H1 (cell line): ENCODE results near the gene DRAXIN. TPM values are rescaled to one million over a fixed set of nuclear protein-coding genes. Genes with fewer than 3 reads are reported as not detected.

Source experiments
- CTCF ChIA-PET: fragments of 300-600 bp; sonication (Branson Sonifier 250); formaldehyde crosslinking; loops from one replicate; lab custom pipeline; 2021; ENCODE audit not compliant: partially characterized antibody; lab: Charles Lee
- POLR2A ChIA-PET: fragments of 300-600 bp; sonication (Branson Sonifier 250); formaldehyde crosslinking; loops from one replicate; lab custom pipeline; 2021; ENCODE audit warnings: inconsistent platforms; ENCODE audit not compliant: partially characterized antibody; lab: Charles Lee
- DNase-seq, 2 experiments: peaks; one replicate each; pipeline versions ENCODE4 v3.0.0 to v3.0.0-alpha.2; 2010 to 2022; ENCODE audit warnings: low spot score in 2 of 2, low read depth in 1 of 2, mixed read lengths in 1 of 2
- FAIRE-seq: peaks from 2 replicates; lab custom pipeline; 2011; peaks lifted over from hg19 to GRCh38; lab: Jason Lieb, UNC
- H2AFZ ChIP-seq: 2 replicates; pipeline ENCODE4 v1.8.1; 2012; ENCODE audit warnings: low read length, inconsistent platforms
- H2AK5ac ChIP-seq: 2 replicates; pipeline ENCODE4 v1.6.1; 2013; ENCODE audit warnings: low read depth, low read length
- H2BK120ac ChIP-seq: replicated peaks from 2 replicates; pipeline ENCODE3; 2013; ENCODE audit warnings: low read depth, low read length, inconsistent platforms
- H2BK12ac ChIP-seq: 2 replicates; pipeline ENCODE4 v1.6.1; 2013; ENCODE audit warnings: low read depth, low read length
- H2BK15ac ChIP-seq: 2 replicates; pipeline ENCODE4 v1.6.1; 2013; ENCODE audit warnings: low read length
- H2BK20ac ChIP-seq: 2 replicates; pipeline ENCODE4 v1.6.1; 2013; ENCODE audit warnings: low read length
- H2BK5ac ChIP-seq: 2 replicates; pipeline ENCODE4 v1.6.1; 2013; ENCODE audit warnings: low read depth, low read length
- H3K14ac ChIP-seq: 2 replicates; pipeline ENCODE4 v1.6.1; 2013; ENCODE audit warnings: inconsistent platforms; ENCODE audit not compliant: insufficient read length
- H3K18ac ChIP-seq: 2 replicates; pipeline ENCODE4 v1.6.1; 2013; ENCODE audit warnings: low read length; ENCODE audit errors: extremely low read depth
- H3K23ac ChIP-seq: 2 replicates; pipeline ENCODE4 v1.6.1; 2013; ENCODE audit warnings: inconsistent platforms; ENCODE audit not compliant: insufficient read length
- H3K23me2 ChIP-seq: 2 replicates; pipeline ENCODE4 v1.6.1; 2013; ENCODE audit warnings: low read depth, low read length
- H3K27ac ChIP-seq: 2 replicates; pipeline ENCODE4 v1.6.1; 2011; ENCODE audit warnings: low read depth, low read length, inconsistent platforms
- H3K27me3 ChIP-seq, 4 experiments: replicated peaks in 1 of 4; 1 replicate in 1 of 4; 2 replicates in 3 of 4; pipeline versions ENCODE4 v1.6.1 to v1.8.1; 2011 to 2013; ENCODE audit warnings: low read length in 3 of 4, mild to moderate bottlenecking in 3 of 4, inconsistent platforms in 2 of 4, mixed read lengths in 2 of 4, moderate library complexity in 1 of 4; ENCODE audit not compliant: control insufficient read depth in 3 of 4, insufficient read depth in 3 of 4; ENCODE audit errors: extremely low read depth in 1 of 4
- H3K36me3 ChIP-seq, 4 experiments: 2 replicates each; pipeline versions ENCODE4 v1.6.1 to v1.8.1; 2011 to 2013; ENCODE audit warnings: mild to moderate bottlenecking in 4 of 4, low read length in 3 of 4, moderate library complexity in 2 of 4, control low read depth in 1 of 4, inconsistent platforms in 1 of 4; ENCODE audit not compliant: insufficient read depth in 4 of 4, control insufficient read depth in 2 of 4
- H3K4ac ChIP-seq: replicated peaks from 2 replicates; pipeline ENCODE3; 2013; ENCODE audit warnings: low read length, low read depth, mixed read lengths, inconsistent platforms; ENCODE audit not compliant: insufficient read length
- H3K4me1 ChIP-seq, 4 experiments: replicated peaks in 1 of 4; 1 replicate in 1 of 4; 2 replicates in 3 of 4; pipeline versions ENCODE4 v1.6.1 to v1.8.1; 2011 to 2013; ENCODE audit warnings: low read length in 3 of 4, inconsistent platforms in 2 of 4, mixed read lengths in 1 of 4; ENCODE audit not compliant: insufficient read depth in 4 of 4, control insufficient read depth in 3 of 4
- H3K4me2 ChIP-seq, 2 experiments: 2 replicates each; pipeline versions ENCODE4 v1.6.1 to v1.8.1; 2011 to 2013; ENCODE audit warnings: low read depth in 2 of 2, low read length in 2 of 2, control low read depth in 1 of 2, inconsistent platforms in 1 of 2, mild to moderate bottlenecking in 1 of 2; ENCODE audit not compliant: insufficient read depth in 1 of 2
- H3K4me3 ChIP-seq, 4 experiments: fragments of 200-600, 300-600 bp in 1 of 4; sonication (generic), shearing (Covaris generic), sonication (Bioruptor Twin) in 1 of 4; 2 replicates each; pipeline versions ENCODE4 v1.5.1 to v1.8.1; 2011 to 2016; ENCODE audit warnings: low read length in 4 of 4, low read depth in 3 of 4, control low read depth in 2 of 4, inconsistent platforms in 2 of 4, mild to moderate bottlenecking in 2 of 4, mixed read lengths in 1 of 4, moderate library complexity in 1 of 4; ENCODE audit not compliant: insufficient read depth in 2 of 4; ENCODE audit errors: extremely low read depth in 1 of 4
- H3K56ac ChIP-seq: replicated peaks from 2 replicates; pipeline ENCODE3; 2013; ENCODE audit warnings: low read depth, mild to moderate bottlenecking, mixed read lengths, low read length, inconsistent platforms; ENCODE audit not compliant: insufficient read length
- H3K79me1 ChIP-seq: 2 replicates; pipeline ENCODE4 v1.6.1; 2013; ENCODE audit warnings: low read depth, low read length, control low read depth
- H3K79me2 ChIP-seq, 2 experiments: 2 replicates each; pipeline versions ENCODE4 v1.6.1 to v1.8.1; 2012 to 2013; ENCODE audit warnings: low read length in 2 of 2, mild to moderate bottlenecking in 2 of 2, inconsistent platforms in 1 of 2; ENCODE audit not compliant: insufficient read depth in 2 of 2, control insufficient read depth in 1 of 2
- H3K9ac ChIP-seq, 4 experiments: replicated peaks in 1 of 4; 1 replicate in 1 of 4; 2 replicates in 3 of 4; pipeline versions ENCODE4 v1.6.1 to v1.8.1; 2011 to 2013; ENCODE audit warnings: low read depth in 3 of 4, low read length in 3 of 4, control low read depth in 2 of 4, mild to moderate bottlenecking in 2 of 4, moderate library complexity in 2 of 4, inconsistent platforms in 1 of 4; ENCODE audit errors: extremely low read depth in 1 of 4
- H3K9me3 ChIP-seq, 2 experiments: 2 replicates each; pipeline versions ENCODE4 v1.6.1 to v1.8.1; 2012 to 2013; ENCODE audit warnings: mild to moderate bottlenecking in 2 of 2, moderate library complexity in 2 of 2, control low read depth in 1 of 2, inconsistent platforms in 1 of 2, low read depth in 1 of 2, low read length in 1 of 2, mixed read lengths in 1 of 2; ENCODE audit not compliant: insufficient read depth in 2 of 2
- H4K20me1 ChIP-seq, 2 experiments: replicated peaks in 1 of 2; 2 replicates each; pipeline versions ENCODE3 to v1.8.1; 2011 to 2013; ENCODE audit warnings: inconsistent platforms in 2 of 2, low read length in 2 of 2, mild to moderate bottlenecking in 1 of 2; ENCODE audit not compliant: insufficient read depth in 2 of 2, control insufficient read depth in 1 of 2
- H4K5ac ChIP-seq: 2 replicates; pipeline ENCODE4 v1.6.1; 2013; ENCODE audit warnings: low read length, low read depth, mixed read lengths, inconsistent platforms; ENCODE audit not compliant: insufficient read length
- H4K8ac ChIP-seq: 2 replicates; pipeline ENCODE4 v1.8.0; 2013; ENCODE audit warnings: mild to moderate bottlenecking, moderate library complexity, low read length, inconsistent platforms; ENCODE audit not compliant: insufficient read depth; ENCODE audit errors: extremely low read depth
- H4K91ac ChIP-seq: replicated peaks from 2 replicates; pipeline ENCODE3; 2013; ENCODE audit warnings: low read length, mixed read lengths, inconsistent platforms; ENCODE audit not compliant: insufficient read length
- CBX5 ChIP-seq: fragments of 300-800, 300-1000 bp; sonication (generic); IDR thresholded peaks from 2 replicates; pipeline ENCODE4 v1.7.1; 2016; ENCODE audit warnings: antibody characterized with exemption, low read length, low read depth
- CTBP2 ChIP-seq: IDR thresholded peaks from 2 replicates; pipeline ENCODE4 v1.7.0; 2011; ENCODE audit warnings: borderline replicate concordance, mild to moderate bottlenecking, moderate library complexity, mixed read lengths, low read length; ENCODE audit not compliant: insufficient read depth, insufficient read length
- EZH2 ChIP-seq: fragments of 200-600 bp; sonication (generic); IDR thresholded peaks from 2 replicates; pipeline ENCODE4 v1.7.1; 2012; ENCODE audit warnings: low read depth, mild to moderate bottlenecking, moderate library complexity, low read length, inconsistent platforms; ENCODE audit not compliant: severe bottlenecking
- JUN ChIP-seq: IDR thresholded peaks from 2 replicates; pipeline ENCODE4 v1.6.1; 2011; ENCODE audit warnings: low read depth, mild to moderate bottlenecking, improper control_type of control experiment, low read length
- JUND ChIP-seq: IDR thresholded peaks from 2 replicates; pipeline ENCODE4 v1.6.1; 2011; ENCODE audit warnings: mild to moderate bottlenecking, improper control_type of control experiment, low read length
- KDM4A ChIP-seq: IDR thresholded peaks from one replicate; pipeline ENCODE4 v1.7.1; 2012; ENCODE audit warnings: low read depth, mild to moderate bottlenecking, moderate library complexity, low read length, inconsistent platforms; ENCODE audit not compliant: severe bottlenecking
- KDM5A ChIP-seq: fragments of 200-600 bp; IDR thresholded peaks from 2 replicates; pipeline ENCODE4 v1.7.1; 2012; ENCODE audit warnings: mild to moderate bottlenecking, low read length, inconsistent platforms, mixed read lengths
- NANOG ChIP-seq: IDR thresholded peaks from 2 replicates; pipeline ENCODE4 v1.6.1; 2011; ENCODE audit warnings: low read length, low read depth, mild to moderate bottlenecking, inconsistent platforms; ENCODE audit not compliant: insufficient read depth, poor library complexity, severe bottlenecking
- PHF8 ChIP-seq: fragments of 200-600 bp; sonication (generic); conservative IDR thresholded peaks from 2 replicates; pipeline ENCODE4 v1.7.1; 2012; ENCODE audit warnings: low read depth, mild to moderate bottlenecking, inconsistent platforms, low read length, moderate library complexity
- RFX5 ChIP-seq: IDR thresholded peaks from 2 replicates; pipeline ENCODE4 v1.6.1; 2011; ENCODE audit warnings: low read depth, low read length, improper control_type of control experiment, borderline replicate concordance
- SIRT6 ChIP-seq: IDR thresholded peaks from one replicate; pipeline ENCODE4 v1.7.1; 2012; ENCODE audit warnings: low read length, inconsistent platforms
- WGBS, 2 experiments: shearing (Covaris generic) in 1 of 2; methylation state at CpG; one replicate each; pipeline versions ENCODE4 v1.1.6 to v1.1.7; 2013 to 2015; ENCODE audit warnings: low lambda C conversion rate in 2 of 2, mixed read lengths in 2 of 2, inconsistent platforms in 1 of 2, low coverage in 1 of 2, missing lambda C conversion rate in 1 of 2; ENCODE audit not compliant: insufficient replicate concordance in 2 of 2, insufficient coverage in 1 of 2, insufficient read length in 1 of 2; ENCODE audit errors: extremely low coverage in 1 of 2, missing lambda C conversion rate in 1 of 2; 5-methylcytosine and 5-hydroxymethylcytosine counted together
- polyA plus RNA-seq, 7 experiments: library from polyadenylated mRNA; depleted of rRNA in 3 of 7; stranded (reverse) in 5 of 7; unstranded in 2 of 7; fragments of >200 nt in 5 of 7; fragments of 200-250 nt in 2 of 7; gene quantifications; 1 replicate in 5 of 7; 2 replicates in 1 of 7; 4 replicates in 1 of 7; pipeline versions ENCODE4 v1.2.1 to v1.2.3, GENCODE V29; 2011 to 2013; ENCODE audit warnings: missing spikeins in 2 of 7, mixed read lengths in 2 of 7
- total RNA-seq: library from RNA; stranded (reverse); fragmentation: NEBNext Ultra II Directional; extraction: Animal tissue kit (Norgen Biotek cat#: 25700); gene quantifications from 2 replicates; pipeline ENCODE4 v1.2.1, GENCODE V29; 2021

The DRAXIN gene
- total and polyA plus RNA-seq, 2 of the 8 experiments (the other 6 are each of a cell fraction or from before 2014, with no cell fraction given), result 4.6 to 17.6 TPM

DNA sequence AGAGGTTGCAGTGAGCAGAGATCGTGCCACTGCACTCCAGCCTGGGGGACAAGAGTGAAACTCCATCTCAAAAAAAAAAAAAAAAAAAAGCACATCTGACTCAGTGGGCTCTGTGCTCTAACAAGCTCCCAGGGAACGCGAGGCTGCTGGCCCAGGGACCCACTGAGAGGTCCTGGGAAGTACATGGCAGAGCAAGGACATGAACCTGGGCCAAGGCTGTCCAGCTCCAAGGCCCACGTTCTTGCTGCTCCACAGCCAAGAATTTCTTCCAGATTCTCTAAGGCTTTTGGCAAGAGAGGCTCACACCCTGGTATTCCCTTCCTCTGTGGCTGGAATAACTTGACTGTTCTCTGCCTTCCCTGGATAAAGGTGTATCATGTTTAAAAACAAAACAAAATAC, 29.0 kb downstream of the DRAXIN start:
- no peak overlapping the region for H4K5ac ChIP-seq
- no peak for TF ChIP-seq EZH2
- no peak for TF ChIP-seq JUN
- no peak for TF ChIP-seq CBX5
- TF ChIP-seq KDM4A, result no peak
- no peak for TF ChIP-seq CTBP2
- TF ChIP-seq KDM5A, result no peak
- TF ChIP-seq JUND, result no peak
- no peak for TF ChIP-seq PHF8
- TF ChIP-seq RFX5, result no peak
- TF ChIP-seq NANOG, result no peak
- no peak for TF ChIP-seq SIRT6
- TF ChIP-seq, all 59 proteins: peak for 0
- H3K4ac ChIP-seq, result no peak overlapping the region
- H4K20me1 ChIP-seq, result peaks cover 0 to 3% of the 10 kb centered on the region in 2 experiments
- H4K91ac ChIP-seq, result no peak overlapping the region
- H3K4me2 ChIP-seq, result no peak overlapping the region
- no peaks in the 10 kb centered on the region for H3K79me1 ChIP-seq
- no peak overlapping the region for H3K14ac ChIP-seq
- H3K9me3 ChIP-seq, result no peaks in the 10 kb centered on the region
- no peak overlapping the region for H3K18ac ChIP-seq
- FAIRE-seq (no peak), DNase-seq (no peak)
- H3K23ac ChIP-seq, result no peak overlapping the region
- H3K27me3 ChIP-seq, result no peaks in the 10 kb centered on the region
- no peak overlapping the region for H2AFZ ChIP-seq
- no peak overlapping the region for H2BK120ac ChIP-seq
- no peaks in the 10 kb centered on the region for H3K36me3 ChIP-seq
- no peak overlapping the region for H2AK5ac ChIP-seq
- no peak overlapping the region for H3K56ac ChIP-seq
- H3K4me1 ChIP-seq, result peaks cover 0 to 6% (median 4%) of the 10 kb centered on the region in 4 experiments; a peak in 4 of 7 replicates
- no peak overlapping the region for H3K4me3 ChIP-seq
- H4K8ac ChIP-seq, result no peak overlapping the region
- no peak overlapping the region for H2BK20ac ChIP-seq
- whole genome bisulfite sequencing, 2 experiments, result 91% methylated on average over 4 of the region's 4 CpGs; no CpG with 5 or more reads in 1 of the 2 experiments
- no peaks in the 10 kb centered on the region for H3K79me2 ChIP-seq
- H2BK12ac ChIP-seq, result no peak overlapping the region
- CTCF ChIA-PET, result interaction anchor here (0.6 to 3.4 kb wide), 25 partner anchors 8 to 195 kb away, joined by 3 to 58 read pairs (median 9); partner anchors contain the start of genes FBXO2, FBXO44 and FBXO6
- POLR2A ChIA-PET, result interaction anchor here (1.1 to 3.0 kb wide), 9 partner anchors 10 to 67 kb away, joined by 3 to 22 read pairs (median 6); partner anchors contain the start of genes DRAXIN and FBXO6
- no peak overlapping the region for H3K9ac ChIP-seq
- no peak overlapping the region for H2BK5ac ChIP-seq
- H3K27ac ChIP-seq, result no peak overlapping the region
- H3K23me2 ChIP-seq, result no peaks in the 10 kb centered on the region
- no peak overlapping the region for H2BK15ac ChIP-seq
